NCI-H345 treated with DMSO at 0.1 percent for 48 hours (cell line): Measurements from ENCODE around the gene PRSS21.

Experiments used
- DNase-seq: peaks from one replicate; lab custom pipeline; 2025; ENCODE audit not compliant: unreplicated experiment; lab: John Stamatoyannopoulos, UW

The PRSS21 gene

DNA sequence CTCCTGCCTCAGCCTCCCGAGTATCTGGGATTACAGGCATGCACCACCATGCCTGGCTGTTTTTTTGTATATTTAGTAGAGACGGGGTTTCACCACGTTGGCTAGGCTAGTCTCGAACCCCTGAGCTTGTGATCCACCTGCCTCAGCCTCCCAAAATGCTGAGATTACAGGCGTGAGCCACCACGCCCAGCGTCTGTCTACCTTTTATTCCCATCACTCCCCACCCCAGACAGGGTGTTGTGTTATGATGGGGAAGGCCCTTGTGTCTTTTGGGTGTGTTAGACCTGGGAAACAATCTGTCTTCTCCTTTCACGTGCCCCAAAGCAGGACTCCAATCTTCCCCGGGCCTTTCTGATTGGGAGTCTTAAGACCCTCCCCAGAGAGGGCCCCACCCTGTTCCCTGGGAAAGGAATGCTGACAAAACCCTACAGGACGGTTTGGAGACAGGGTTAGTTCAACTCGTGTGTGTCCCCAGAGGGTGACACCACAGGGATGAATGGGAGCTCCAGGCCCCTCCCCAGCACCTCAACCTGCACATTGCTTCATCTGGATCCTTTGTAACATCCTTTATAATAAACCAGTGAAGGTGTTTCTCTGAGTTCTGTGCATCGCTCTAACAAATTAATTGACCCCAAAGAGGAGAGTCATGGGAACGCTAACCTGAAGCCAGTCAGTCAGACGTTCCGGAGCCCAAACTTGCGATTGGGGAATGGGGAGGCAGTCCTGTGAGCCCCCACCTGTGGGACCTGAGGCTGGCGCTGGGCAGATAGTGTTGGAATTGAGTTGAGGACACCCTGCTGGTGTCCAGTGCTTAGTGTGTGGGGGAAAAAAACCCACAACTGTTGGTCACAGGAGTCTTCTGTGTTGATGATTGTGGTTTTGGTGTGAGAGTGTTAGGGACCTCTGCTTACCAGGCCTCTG lies 36.8 kb upstream of the PRSS21 start:
- DNase-seq = no peak

GRCh38 chr16:2782583-2783351 lies 34.3 kb upstream of the PRSS21 start:
- no peak for DNase-seq

DNA sequence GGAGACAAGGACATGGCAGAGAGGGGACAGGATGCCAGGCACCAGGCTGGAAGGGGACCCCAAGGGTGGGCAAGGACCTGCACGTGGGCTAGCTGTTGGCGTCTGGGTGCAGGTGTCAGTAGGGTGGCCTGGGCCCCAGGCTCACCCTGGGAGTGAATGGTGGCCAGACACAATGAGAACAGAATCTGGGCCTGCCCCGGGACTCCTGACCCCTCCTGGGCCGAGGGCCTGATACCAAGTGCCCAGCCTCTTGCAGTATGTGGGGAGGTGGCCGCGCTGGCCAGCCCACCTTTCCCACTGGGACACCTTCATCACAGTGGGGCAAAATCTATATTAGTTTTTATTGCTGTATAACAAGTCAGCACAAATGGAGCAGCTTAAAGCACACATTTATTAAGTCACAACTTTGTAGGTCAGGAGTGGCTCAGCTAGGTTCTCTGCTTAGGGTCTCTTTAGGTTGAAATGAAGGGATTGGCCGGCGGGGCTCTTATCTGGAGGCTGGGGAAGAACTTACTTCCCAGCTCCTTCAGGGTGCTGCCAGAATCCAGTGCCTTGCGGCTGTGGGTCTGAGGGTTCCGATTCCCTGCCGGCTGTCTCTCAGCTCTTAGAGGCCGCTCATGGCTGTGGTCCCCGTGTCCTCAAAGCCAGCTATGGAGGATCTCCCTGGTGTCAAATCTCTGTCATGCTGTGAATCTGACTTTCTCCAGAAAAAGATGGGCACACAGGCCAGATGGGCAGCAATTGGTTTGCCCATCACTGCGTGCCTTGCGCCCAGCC lies 33.3 kb upstream of the PRSS21 start:
- DNase-seq = no peak

- no peak for DNase-seq
Measured at GRCh38 chr16:2784358-2785100, 32.5 kb upstream of the PRSS21 start.

DNA sequence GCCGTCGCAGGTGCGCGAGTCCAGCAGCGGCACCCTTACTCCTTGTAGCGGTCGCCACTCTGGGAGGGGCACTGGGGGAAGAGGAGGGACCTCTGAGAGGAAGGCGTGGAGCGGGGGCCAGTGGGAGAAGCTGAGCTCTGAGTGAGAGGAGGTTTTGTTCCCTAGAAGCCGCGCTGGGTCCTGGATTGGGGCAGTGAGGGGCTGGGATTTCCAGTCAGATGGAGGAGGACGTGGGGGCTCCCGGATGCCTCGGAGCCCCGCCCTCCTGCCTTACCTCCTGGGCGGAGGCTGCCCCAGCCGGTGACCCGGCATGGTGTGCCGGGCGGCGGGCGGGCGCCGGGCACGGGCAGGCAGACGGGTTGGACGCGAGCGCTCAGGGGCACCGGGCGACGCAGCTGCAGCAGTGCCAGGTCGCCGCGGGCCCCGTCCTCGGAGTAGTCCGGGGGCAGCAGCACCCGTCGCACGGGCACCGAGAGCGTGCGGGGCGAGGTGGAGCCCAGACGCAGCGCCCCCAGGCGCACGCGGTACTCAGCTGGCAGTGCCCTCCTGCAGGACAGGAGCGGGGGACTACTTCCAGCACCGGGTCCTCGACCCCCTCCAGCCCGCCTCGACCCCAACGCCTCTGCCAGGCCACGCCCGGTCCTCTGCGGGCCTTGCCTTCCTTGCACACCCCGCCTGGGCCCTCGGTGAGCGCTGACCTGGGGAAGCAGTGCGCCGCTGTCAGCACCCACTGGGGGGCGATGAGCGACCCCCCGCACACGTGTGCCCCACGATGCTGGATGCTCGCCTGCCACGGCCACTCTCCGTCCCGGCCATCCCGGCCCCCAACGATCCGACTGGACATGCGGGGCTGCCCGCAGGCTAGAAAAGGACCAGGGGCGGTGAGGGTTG lies 31.7 kb upstream of the PRSS21 start:
- no peak for DNase-seq

- no peak for DNase-seq
Measured at GRCh38 chr16:2786061-2786825, 30.8 kb upstream of the PRSS21 start.

- no peak for DNase-seq
Measured at GRCh38 chr16:2786826-2787151, 30.2 kb upstream of the PRSS21 start.

DNA sequence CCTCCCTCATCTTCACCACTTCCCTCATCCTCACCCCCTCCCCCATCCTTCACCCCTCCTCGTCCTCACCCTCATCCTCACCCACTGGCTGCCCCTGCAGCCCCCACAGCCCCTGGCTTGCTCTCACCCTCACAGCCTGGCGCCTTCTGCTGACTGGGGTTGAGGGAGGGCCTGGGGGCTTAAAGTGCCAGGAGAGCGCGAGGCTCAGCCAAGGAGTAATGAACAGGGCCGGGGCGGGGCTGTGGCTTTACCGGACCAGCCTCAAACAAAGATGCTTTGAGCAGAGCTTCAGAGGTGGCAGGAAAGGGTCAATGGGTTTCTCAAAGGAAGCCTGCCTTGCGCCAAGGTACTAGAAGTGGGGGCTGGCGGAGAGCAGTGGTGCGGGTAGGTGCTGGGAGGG lies 29.6 kb upstream of the PRSS21 start, which contains the start of gene PRSS33:
Gene PRSS33, minus strand, starts transcription at position 155 of the 400 bp plus-strand sequence. CDS start 1,013 bp downstream, outside the sequence.
- no peak for DNase-seq

DNA sequence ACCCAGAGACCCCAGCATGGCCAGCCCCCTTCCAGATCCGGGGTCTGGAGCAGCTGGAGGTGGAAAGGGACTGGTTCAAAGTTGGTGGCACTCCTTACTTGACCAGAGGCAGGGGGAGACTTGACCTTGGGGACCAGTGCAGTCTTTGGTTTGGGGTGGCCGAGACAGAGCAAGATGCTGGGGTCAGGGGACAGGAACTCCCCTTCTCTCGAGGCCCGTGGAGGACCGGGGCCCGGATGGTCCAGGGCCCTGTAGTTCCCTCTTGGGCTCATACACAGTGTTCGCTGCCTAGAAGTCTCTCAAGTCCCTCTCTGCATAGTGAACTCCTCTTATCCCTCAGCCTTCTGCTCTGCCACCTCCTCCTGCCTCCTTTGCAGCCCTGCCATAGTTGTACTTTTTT lies 29.1 kb upstream of the PRSS21 start:
- no peak for DNase-seq

GRCh38 chr16:2790631-2791030 lies 26.4 kb upstream of the PRSS21 start:
- no peak for DNase-seq

DNA sequence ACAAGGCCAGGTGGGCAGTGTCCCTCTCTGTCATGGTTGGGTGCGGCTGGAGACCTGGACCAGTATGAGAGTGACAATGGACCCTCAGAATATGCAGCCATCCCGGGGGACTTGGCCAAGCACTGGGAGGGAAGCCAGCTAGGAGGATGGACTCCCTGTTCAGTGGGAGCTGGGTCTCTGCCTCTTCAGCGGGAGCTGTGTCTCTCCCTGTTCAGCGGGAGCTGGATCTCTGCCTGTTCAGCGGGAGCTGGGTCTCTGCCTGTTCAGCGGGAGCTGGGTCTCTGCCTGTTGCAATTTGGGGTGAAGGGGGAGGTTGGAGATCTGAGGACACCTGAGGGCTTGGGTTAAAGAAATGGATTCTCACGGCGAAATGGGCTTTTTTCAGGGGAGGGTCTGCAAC lies 25.9 kb upstream of the PRSS21 start:
- no peak for DNase-seq

DNA sequence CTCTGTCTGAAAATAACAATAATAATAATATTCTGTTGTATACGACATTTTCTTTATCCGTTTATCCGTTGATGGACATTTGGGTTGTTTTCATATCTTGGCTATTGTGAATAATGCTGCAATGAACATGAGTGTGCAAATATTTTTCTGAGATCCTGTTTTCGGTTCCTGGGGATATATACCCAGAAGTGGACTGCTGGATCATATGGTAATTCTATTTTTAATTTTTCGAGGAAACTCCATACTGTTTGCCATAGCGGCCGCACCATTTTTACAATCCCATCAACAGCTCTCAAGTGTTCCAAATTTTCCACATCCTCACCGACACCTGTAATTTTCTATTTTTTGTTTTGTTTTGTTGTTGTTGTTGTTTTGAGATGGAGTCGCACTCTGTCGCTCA lies 24.1 kb upstream of the PRSS21 start:
- no peak for DNase-seq

DNA sequence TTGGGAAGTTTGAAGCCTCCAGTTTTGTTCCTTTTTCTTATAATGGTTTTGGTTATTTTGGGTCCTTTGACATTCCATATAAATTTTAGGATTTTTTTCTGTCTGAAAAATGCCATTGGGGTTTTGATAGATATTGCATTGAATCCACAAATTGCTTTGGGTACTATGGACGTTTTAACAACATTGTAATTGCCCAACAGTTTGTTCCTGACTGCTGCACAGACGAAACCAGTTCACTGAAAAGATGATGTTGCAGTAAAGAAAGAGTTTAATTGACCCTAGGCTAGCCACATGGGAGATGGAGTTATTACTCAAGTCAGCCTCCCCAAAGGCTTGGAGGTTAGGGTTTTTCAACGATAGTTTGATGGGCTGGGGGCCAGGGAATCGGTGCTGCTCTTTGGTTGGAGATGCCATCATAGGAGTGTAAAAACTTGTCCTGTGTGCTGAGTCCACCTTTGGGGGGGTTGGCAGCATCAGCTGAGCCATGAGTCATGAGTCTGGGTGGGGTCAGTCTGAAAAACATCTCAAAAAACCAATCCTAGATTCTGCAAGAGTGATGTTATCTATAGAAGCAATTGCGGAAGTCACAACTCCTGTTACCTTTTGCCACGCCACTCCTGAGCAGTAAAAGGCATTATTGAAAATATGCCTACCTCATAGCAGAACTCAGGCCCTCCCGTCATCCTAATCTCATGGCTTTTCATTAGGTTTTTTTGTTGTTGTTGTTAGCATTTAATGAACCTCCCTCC lies 21.5 kb upstream of the PRSS21 start:
- DNase-seq = no peak

DNA sequence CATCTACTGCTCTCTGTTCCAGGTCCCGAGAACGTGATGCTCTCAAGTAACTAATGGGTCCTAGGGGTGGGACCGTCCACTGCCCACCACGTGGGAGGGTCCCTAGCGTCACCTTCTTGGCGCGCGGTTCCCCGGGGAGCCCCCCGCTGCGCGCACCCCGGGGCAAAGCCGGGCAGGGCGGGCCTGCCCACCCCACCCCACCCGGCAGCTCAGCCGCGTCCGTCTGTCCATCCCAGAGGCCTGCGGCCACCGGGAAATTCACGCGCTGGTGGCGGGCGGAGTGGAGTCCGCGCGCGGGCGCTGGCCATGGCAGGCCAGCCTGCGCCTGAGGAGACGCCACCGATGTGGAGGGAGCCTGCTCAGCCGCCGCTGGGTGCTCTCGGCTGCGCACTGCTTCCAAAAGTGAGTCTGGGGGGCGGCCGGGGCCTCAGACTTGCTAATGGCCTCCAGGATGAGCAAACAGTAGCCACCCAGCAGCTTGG lies 18.3 kb upstream of the PRSS21 start:
- DNase-seq = no peak

DNA sequence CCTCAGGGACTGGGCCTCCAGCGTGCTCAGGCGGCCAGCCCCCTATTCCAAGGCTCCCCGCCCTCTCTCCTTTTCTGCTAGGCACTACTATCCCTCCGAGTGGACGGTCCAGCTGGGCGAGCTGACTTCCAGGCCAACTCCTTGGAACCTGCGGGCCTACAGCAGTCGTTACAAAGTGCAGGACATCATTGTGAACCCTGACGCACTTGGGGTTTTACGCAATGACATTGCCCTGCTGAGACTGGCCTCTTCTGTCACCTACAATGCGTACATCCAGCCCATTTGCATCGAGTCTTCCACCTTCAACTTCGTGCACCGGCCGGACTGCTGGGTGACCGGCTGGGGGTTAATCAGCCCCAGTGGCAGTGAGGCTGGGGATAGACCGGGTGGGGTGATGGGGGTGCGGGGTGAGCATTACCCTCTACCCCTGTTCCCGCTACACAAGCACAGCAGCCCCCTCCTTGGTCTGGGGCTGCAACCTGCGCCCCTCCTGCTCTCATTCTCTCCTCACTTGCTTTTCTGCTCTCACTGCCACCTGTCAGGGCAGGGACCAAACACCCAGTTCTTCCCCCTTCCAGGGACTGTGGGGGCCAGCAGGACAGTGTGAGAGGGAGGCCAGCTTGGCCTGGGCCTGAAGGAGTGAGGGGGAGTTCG lies 17.7 kb upstream of the PRSS21 start:
- DNase-seq = no peak

DNA sequence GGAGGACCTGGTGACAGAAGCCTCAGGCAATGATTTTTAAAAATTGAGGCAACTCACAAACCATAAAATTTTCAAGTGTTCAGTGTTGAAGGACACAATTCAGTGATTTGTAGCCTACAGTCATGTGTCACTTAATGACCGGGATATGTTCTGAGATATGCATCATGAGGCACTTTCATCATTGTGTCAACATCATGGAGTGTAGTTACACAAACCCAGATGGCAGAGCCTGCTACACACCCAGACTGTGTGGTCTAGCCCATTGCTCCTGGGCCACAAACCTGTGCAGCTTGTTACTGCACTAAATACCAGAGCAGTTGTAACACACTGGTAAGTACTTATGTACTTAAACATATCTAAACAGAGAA lies 17.2 kb upstream of the PRSS21 start:
- no peak for DNase-seq

DNA sequence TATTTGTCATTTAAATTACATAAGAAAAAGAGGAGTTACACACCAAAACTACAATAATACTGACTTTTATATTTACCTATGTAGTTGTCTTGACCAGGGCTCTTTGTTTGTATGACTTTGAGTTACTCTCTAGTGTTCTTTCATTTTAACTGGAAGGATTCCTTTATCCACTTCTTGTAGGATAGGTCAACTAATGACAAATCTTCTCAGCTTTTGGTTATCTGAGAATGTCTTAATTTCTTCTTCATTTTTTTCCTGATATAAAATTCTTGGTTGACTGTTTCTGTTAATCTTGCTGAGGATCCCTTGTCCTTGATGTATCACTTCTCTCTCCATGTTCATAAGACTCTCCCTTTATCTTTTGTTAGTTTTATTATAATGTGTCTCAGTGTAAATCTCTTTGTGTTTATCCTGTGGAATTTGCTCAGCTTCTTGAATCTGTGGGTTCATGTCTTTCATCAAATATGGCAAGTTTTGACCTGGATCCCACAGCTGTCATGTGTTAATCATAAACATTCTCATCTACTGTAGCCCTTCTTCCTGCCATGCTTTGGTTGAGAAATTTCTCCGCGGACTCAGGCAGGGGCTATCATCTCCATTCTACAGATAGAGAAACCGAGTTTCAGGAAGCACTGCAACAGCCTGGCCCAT lies 13.4 kb upstream of the PRSS21 start:
- DNase-seq = no peak
